IMR-90 (cell line): Measurements from ENCODE around the gene BOD1L1. TPM values are rescaled to one million over a fixed set of nuclear protein-coding genes. Genes with fewer than 3 reads are reported as not detected.

Experiments
- ATAC-seq: fragments of 200-7000 bp; cut with Tn5 transposase; 2 replicates; pipeline ENCODE4 v1.9.1; 2020; ENCODE audit warnings: low read depth, mild to moderate bottlenecking, moderate library complexity
- BruUV-seq: library from RNA; stranded (reverse); fragments of 400-500 nt; replicated peaks from 2 replicates; lab custom pipeline; 2021; lab: Mats Ljungman, UMichigan
- CTCF ChIA-PET: fragments of 300-600 bp; formaldehyde crosslinking; extraction: SDS; loops from one replicate; lab custom pipeline; 2021; ENCODE audit warnings: antibody characterized with exemption; lab: Yijun Ruan, JAX
- POLR2A ChIA-PET: fragments of 300-600 bp; sonication (Branson Sonifier 250); formaldehyde crosslinking; loops from one replicate; lab custom pipeline; 2022; ENCODE audit warnings: antibody characterized with exemption; ENCODE audit not compliant: unreplicated experiment; lab: Charles Lee
- DNase-seq: peaks from one replicate; pipeline ENCODE4 v3.0.0; 2013
- H2AFZ ChIP-seq: replicated peaks from 2 replicates; pipeline ENCODE3; 2013; ENCODE audit warnings: low read length, mild to moderate bottlenecking; ENCODE audit not compliant: poor library complexity
- H2AK5ac ChIP-seq: 2 replicates; pipeline ENCODE4 v1.6.1; 2013; ENCODE audit warnings: low read depth, low read length, inconsistent platforms
- H2AK9ac ChIP-seq: replicated peaks from 2 replicates; pipeline ENCODE3; 2013; ENCODE audit warnings: mild to moderate bottlenecking, low read depth, low read length, moderate library complexity; ENCODE audit not compliant: poor library complexity
- H2BK120ac ChIP-seq: 2 replicates; pipeline ENCODE4 v1.6.1; 2013; ENCODE audit warnings: low read depth, low read length, inconsistent platforms
- H2BK15ac ChIP-seq: 3 replicates; pipeline ENCODE4 v1.6.1; 2013; ENCODE audit warnings: low read depth, low read length, inconsistent platforms
- H2BK20ac ChIP-seq: 2 replicates; pipeline ENCODE4 v1.6.1; 2013; ENCODE audit warnings: low read depth, mild to moderate bottlenecking, inconsistent platforms, low read length, moderate library complexity
- H2BK5ac ChIP-seq: 2 replicates; pipeline ENCODE4 v1.6.1; 2013; ENCODE audit warnings: mild to moderate bottlenecking, low read depth, low read length, inconsistent platforms; ENCODE audit not compliant: poor library complexity, severe bottlenecking
- H3K14ac ChIP-seq: replicated peaks from 2 replicates; pipeline ENCODE4 v1.6.1; 2013; ENCODE audit warnings: low read depth, low read length, inconsistent platforms
- H3K18ac ChIP-seq: 2 replicates; pipeline ENCODE4 v1.6.1; 2013; ENCODE audit warnings: low read depth, low read length, control low read depth
- H3K23ac ChIP-seq: 2 replicates; pipeline ENCODE4 v1.6.1; 2013; ENCODE audit warnings: low read depth, low read length, inconsistent platforms
- H3K27ac ChIP-seq: 2 replicates; pipeline ENCODE4 v1.5.1; 2013; ENCODE audit warnings: mild to moderate bottlenecking, control low read depth, low read length; ENCODE audit not compliant: insufficient read depth
- H3K27me3 ChIP-seq: 2 replicates; pipeline ENCODE4 v1.6.1; 2013; ENCODE audit warnings: low read length; ENCODE audit not compliant: control insufficient read depth, insufficient read depth
- H3K36me3 ChIP-seq: 2 replicates; pipeline ENCODE4 v1.6.1; 2013; ENCODE audit warnings: low read length, mixed read lengths; ENCODE audit not compliant: control insufficient read depth, insufficient read depth
- H3K4ac ChIP-seq: 2 replicates; pipeline ENCODE4 v1.6.1; 2013; ENCODE audit warnings: low read depth, low read length, inconsistent platforms
- H3K4me1 ChIP-seq: 2 replicates; pipeline ENCODE4 v1.6.1; 2013; ENCODE audit warnings: low read length, mixed read lengths; ENCODE audit not compliant: control insufficient read depth, insufficient read depth
- H3K4me2 ChIP-seq: 2 replicates; pipeline ENCODE4 v1.6.1; 2013; ENCODE audit warnings: low read depth, mild to moderate bottlenecking, control low read depth, low read length, moderate library complexity
- H3K4me3 ChIP-seq: 2 replicates; pipeline ENCODE4 v1.5.1; 2013; ENCODE audit warnings: low read depth, mild to moderate bottlenecking, control low read depth, low read length, moderate library complexity; ENCODE audit not compliant: insufficient read depth
- H3K56ac ChIP-seq: 2 replicates; pipeline ENCODE4 v1.6.1; 2013; ENCODE audit warnings: low read length, inconsistent platforms; ENCODE audit not compliant: insufficient read depth; ENCODE audit errors: extremely low read depth
- H3K79me1 ChIP-seq, 2 experiments: 2 replicates each; pipeline ENCODE4 v1.6.1; 2013; ENCODE audit warnings: low read length in 2 of 2, inconsistent platforms in 1 of 2, low read depth in 1 of 2
- H3K9ac ChIP-seq: 2 replicates; pipeline ENCODE4 v1.6.1; 2013; ENCODE audit warnings: low read depth, low read length, control low read depth
- H3K9me1 ChIP-seq: 2 replicates; pipeline ENCODE4 v1.6.1; 2013; ENCODE audit warnings: low read length, inconsistent platforms; ENCODE audit not compliant: insufficient read depth
- H3K9me3 ChIP-seq: 2 replicates; pipeline ENCODE4 v1.6.1; 2013; ENCODE audit warnings: low read length; ENCODE audit not compliant: control insufficient read depth, insufficient read depth
- H4K20me1 ChIP-seq: 2 replicates; pipeline ENCODE4 v1.6.1; 2013; ENCODE audit warnings: low read length, inconsistent platforms; ENCODE audit not compliant: insufficient read depth
- H4K5ac ChIP-seq: 2 replicates; pipeline ENCODE4 v1.6.1; 2013; ENCODE audit warnings: mild to moderate bottlenecking, low read depth, low read length, control low read depth
- H4K8ac ChIP-seq, 2 experiments: 2 replicates each; pipeline ENCODE4 v1.6.1; 2013; ENCODE audit warnings: low read depth in 2 of 2, low read length in 2 of 2, control low read depth in 1 of 2, inconsistent platforms in 1 of 2
- H4K91ac ChIP-seq: 2 replicates; pipeline ENCODE4 v1.6.1; 2013; ENCODE audit warnings: low read depth, low read length, inconsistent platforms; ENCODE audit not compliant: insufficient read depth
- BHLHE40 ChIP-seq: fragments of 150-350 bp; IDR thresholded peaks from 2 replicates; pipeline ENCODE4 v1.6.1; 2016; ENCODE audit warnings: mild to moderate bottlenecking, low read depth, low read length
- CEBPB ChIP-seq: IDR thresholded peaks from 2 replicates; pipeline ENCODE4 v1.6.1; 2012; ENCODE audit warnings: low read depth, low read length, improper control_type of control experiment
- CTCF ChIP-seq: conservative IDR thresholded peaks from 2 replicates; pipeline ENCODE4 v1.5.1; 2012; ENCODE audit warnings: mild to moderate bottlenecking, low read depth, low read length, improper control_type of control experiment
- ELK1 ChIP-seq: fragments of 150-350 bp; IDR thresholded peaks from 2 replicates; pipeline ENCODE4 v1.6.1; 2016; ENCODE audit warnings: low read depth, mild to moderate bottlenecking, low read length, moderate library complexity, borderline replicate concordance
- FOS ChIP-seq: fragments of 150-350 bp; IDR thresholded peaks from 2 replicates; pipeline ENCODE4 v1.6.1; 2016; ENCODE audit warnings: low read depth, low read length
- MAFK ChIP-seq: IDR thresholded peaks from 2 replicates; pipeline ENCODE4 v1.6.1; 2012; ENCODE audit warnings: low read depth, low read length, improper control_type of control experiment
- MXI1 ChIP-seq: IDR thresholded peaks from 2 replicates; pipeline ENCODE4 v1.6.1; 2012; ENCODE audit warnings: low read depth, mild to moderate bottlenecking, low read length, moderate library complexity, borderline replicate concordance
- NFE2L2 ChIP-seq: fragments of 150-350 bp; IDR thresholded peaks from 2 replicates; pipeline ENCODE4 v1.6.1; 2016; ENCODE audit warnings: low read depth, mild to moderate bottlenecking, low read length
- POLR2A ChIP-seq: IDR thresholded peaks from 2 replicates; pipeline ENCODE4 v1.6.1; 2012; ENCODE audit warnings: mild to moderate bottlenecking, low read depth, low read length
- RAD21 ChIP-seq: IDR thresholded peaks from 2 replicates; pipeline ENCODE4 v1.6.1; 2012; ENCODE audit warnings: low read length, improper control_type of control experiment
- RFX5 ChIP-seq: IDR thresholded peaks from 2 replicates; pipeline ENCODE4 v1.8.0; 2012; ENCODE audit warnings: low read depth, mild to moderate bottlenecking, low read length, moderate library complexity
- SMC3 ChIP-seq: fragments of 150-350 bp; IDR thresholded peaks from 2 replicates; pipeline ENCODE4 v1.6.1; 2016; ENCODE audit warnings: low read depth, mild to moderate bottlenecking, antibody characterized with exemption, low read length, moderate library complexity
- USF2 ChIP-seq: fragments of 150-350 bp; IDR thresholded peaks from 2 replicates; pipeline ENCODE4 v1.6.1; 2017; ENCODE audit warnings: mild to moderate bottlenecking, antibody characterized with exemption, low read length, low read depth
- WGBS, 2 experiments: methylation state at CpG; one replicate each; pipeline versions ENCODE4 v1.1.5 to v1.1.7; 2013; ENCODE audit warnings: missing lambda C conversion rate in 2 of 2; ENCODE audit not compliant: insufficient read length in 1 of 2; ENCODE audit errors: extremely low coverage in 2 of 2; 5-methylcytosine and 5-hydroxymethylcytosine counted together
- dilution Hi-C: fragments of 300-500 bp; cut with HindIII; formaldehyde crosslinking; loops from one replicate; pipeline ENCODE4 v1.14.3; 2018; ENCODE audit warnings: low sequenced_read_pairs; ENCODE audit not compliant: unreplicated experiment
- in situ Hi-C: fragments of 300-500 bp; cut with MboI; formaldehyde crosslinking; loops from 3 replicates; pipeline ENCODE4 v1.14.3; 2019; ENCODE audit warnings: low sequenced_read_pairs, inconsistent platforms, mixed read lengths
- intact Hi-C: fragments of 100-400 bp; cut with micrococcal nuclease; formaldehyde crosslinking; loops from 2 replicates; pipeline ENCODE4 v1.10.0; 2022
- polyA plus RNA-seq, 3 experiments: library from polyadenylated mRNA; depleted of rRNA; stranded (reverse); fragments of >200 nt; gene quantifications; 2 replicates each; pipeline ENCODE4 v1.2.3, GENCODE V29; 2012; ENCODE audit warnings: low replicate concordance in 1 of 3
- total RNA-seq: library from RNA; depleted of rRNA; stranded (reverse); fragments of >200 nt; gene quantifications from 2 replicates; pipeline ENCODE4 v1.2.3, GENCODE V29; 2012

The BOD1L1 gene
- total and polyA plus RNA-seq, 2 of the 4 experiments (the other 2 are of a cell fraction): 13.5 to 26.9 TPM

- Histone ChIP-seq H3K18ac (no peak overlapping the region), H3K9me1 (no peaks in the 10 kb centered on the region), H4K20me1 (no peaks in the 10 kb centered on the region), H3K9ac (no peak overlapping the region), H3K14ac (no peak overlapping the region), H3K4me2 (no peak overlapping the region), H2BK20ac (no peak overlapping the region), H4K8ac (no peak overlapping the region), H2AK5ac (no peak overlapping the region), H3K4me3 (no peak overlapping the region), H3K4ac (no peak overlapping the region), H3K27me3 (no peaks in the 10 kb centered on the region), H3K27ac (no peak overlapping the region), H2AK9ac (no peak overlapping the region), H2BK5ac (no peak overlapping the region), H4K5ac (no peak overlapping the region), H3K23ac (no peak overlapping the region), H3K36me3 (peaks cover 38% of the 10 kb centered on the region), H3K56ac (no peak overlapping the region), H2BK15ac (no peak overlapping the region), H4K91ac (no peak overlapping the region), H2AFZ (no peak overlapping the region), H3K9me3 (no peaks in the 10 kb centered on the region), H3K4me1 (peaks cover 2% of the 10 kb centered on the region; the same call in 1 of the 2 replicates), H2BK120ac (no peak overlapping the region), H3K79me1 (peaks cover 0 to 4% of the 10 kb centered on the region in 2 experiments; a peak in 1 of 4 replicates)
- dilution Hi-C loops (no loop called here), intact Hi-C loops (no loop called here), in situ Hi-C loops (no loop called here)
- DNase-seq (no peak), ATAC-seq (no peak)
- no CpG with 5 or more reads among the region's 2 CpGs for WGBS, 2 experiments
- ChIA-PET POLR2A (no interaction called here), CTCF (no interaction called here)
- BruUV-seq: no TSS peak
- TF ChIP-seq USF2: no peak
- TF ChIP-seq ELK1: no peak
- no peak for TF ChIP-seq POLR2A
- TF ChIP-seq NFE2L2: no peak
- no peak for TF ChIP-seq BHLHE40
- no peak for TF ChIP-seq SMC3
- no peak for TF ChIP-seq CTCF
- TF ChIP-seq FOS: no peak
- TF ChIP-seq MXI1: no peak
- no peak for TF ChIP-seq CEBPB
- no peak for TF ChIP-seq RAD21
- no peak for TF ChIP-seq RFX5
- no peak for TF ChIP-seq MAFK
Observed at GRCh38 chr4:13601848-13602247, 25.7 kb downstream of the BOD1L1 start.
